Heart right ventricle (tissue), 16 donors: ENCODE measurements around the gene KRIT1. TPM values are rescaled to one million over a fixed set of nuclear protein-coding genes. Genes with fewer than 3 reads are reported as not detected.
"Not testable (repeated sequence)": the region's sequence is repeated elsewhere in the genome, so short reads cannot be mapped to it uniquely, and the experiment has no call there.

ENCODE experiments used
- ATAC-seq, 8 donors: fragments of 200-7000 bp; cut with Tn5 transposase; one replicate each; pipeline ENCODE4 v1.9.1; 2020; ENCODE audit warnings: mild to moderate bottlenecking in 8 of 8, moderate library complexity in 8 of 8, moderate number of reproducible peaks in 1 of 8
- DNase-seq, 2 donors: peaks; one replicate each; pipeline ENCODE4 v3.0.0-alpha.2; 2020
- H3K27ac ChIP-seq, 10 donors: fragments of 200-600 bp; sonication (generic) in 2 of 10; one replicate each; pipeline versions ENCODE4 v1.5.0 to v1.8.0; 2020 to 2022; ENCODE audit warnings: mild to moderate bottlenecking in 3 of 10
- H3K27me3 ChIP-seq, 7 donors: fragments of 200-600 bp; one replicate each; pipeline ENCODE4 v1.8.0; 2021 to 2022; ENCODE audit warnings: mild to moderate bottlenecking in 2 of 7
- H3K36me3 ChIP-seq, 9 donors: fragments of 200-600 bp; sonication (generic) in 1 of 9; one replicate each; pipeline versions ENCODE4 v1.5.0 to v1.8.0; 2020 to 2022; ENCODE audit warnings: mild to moderate bottlenecking in 2 of 9
- H3K4me1 ChIP-seq, 9 donors: fragments of 200-600 bp; sonication (generic) in 1 of 9; one replicate each; pipeline versions ENCODE4 v1.5.0 to v1.8.0; 2020 to 2022; ENCODE audit warnings: mild to moderate bottlenecking in 4 of 9
- H3K4me3 ChIP-seq, 10 donors: fragments of 200-600 bp; sonication (generic) in 2 of 10; one replicate each; pipeline versions ENCODE4 v1.5.0 to v1.8.0; 2020 to 2022; ENCODE audit warnings: mild to moderate bottlenecking in 7 of 10, moderate library complexity in 2 of 10
- H3K9me3 ChIP-seq, 11 donors: fragments of 200-600 bp in 10 of 11; sonication (generic) in 2 of 11; one replicate each; pipeline versions ENCODE4 v1.5.0 to v1.8.0; 2013 to 2022; ENCODE audit warnings: mild to moderate bottlenecking in 2 of 11, control low read depth in 1 of 11, moderate library complexity in 1 of 11
- CTCF ChIP-seq, 9 donors: fragments of 200-600 bp; sonication (generic) in 2 of 9; IDR thresholded peaks; one replicate each; pipeline versions ENCODE4 v1.5.0 to v1.8.0; 2021 to 2022; ENCODE audit warnings: antibody characterized with exemption in 9 of 9, mild to moderate bottlenecking in 5 of 9, moderate library complexity in 1 of 9
- WGBS, 2 donors: extraction: QIAGEN DNeasy Blood & Tissue Kit; methylation state at CpG; one replicate each; pipeline ENCODE4 v1.1.7; 2013; ENCODE audit warnings: inconsistent platforms in 1 of 2; 5-methylcytosine and 5-hydroxymethylcytosine counted together
- intact Hi-C, 10 donors: fragments of 100-400 bp; cut with DNase I; formaldehyde crosslinking; loops; one replicate each; pipeline versions ENCODE4 v1.11.1 to v1.14.2; 2022
- polyA plus RNA-seq, 2 donors: library from polyadenylated mRNA; stranded (reverse); fragments of 200-250 nt; gene quantifications; one replicate each; pipeline ENCODE4 v1.2.3, GENCODE V29; 2013
- total RNA-seq, 10 donors: library from RNA; stranded (reverse); fragmentation: NEBNext Ultra II Directional in 3 of 10; extraction: Animal tissue kit (Norgen Biotek cat#: 25700) in 3 of 10; gene quantifications; one replicate each; pipeline versions ENCODE4 v1.2.1 to v1.2.4, GENCODE V29; 2021 to 2023
- donor health status: Arrhythmogenic right ventricular cardiomyopathy.
- donor health status: ischemic (EF 13 %, LVEDD 7.1; RV severe dilation, severe dysfunction).
- donor health status: healthy with polysubstance abuse.
- donor health status: DM: no; HTN: yes; CAD: no.
- donor health status: DM: no; HTN: no; CAD: no.
- donor health status: ischemic (EF 25% LVEDD 6.9; RV normal size, moderate dysfunction).
- donor health status: ischemic (EF 25% LVEDD 5.7; RV mildly dilated, moderate dysfunction).
- donor health status: healthy.
- donor health status: DM: yes; HTN: yes; CAD: no.
- donor health status: Ischemic cardiomyopathy.
- donor health status: ischemic (EF 35%, LVEDD 5.7; RV mildly dilated, moderate dysfunction).
- donor health status: nonischemic (EF 11% LVEDD 7.7; RV severe dilation, severe dysfunction).
- donor health status: DM: yes; HTN: yes; CAD: no.
- donor health status: PGD.
- donor health status: ischemic (EF 29% LVEDD 5.4; RV normal size, mild dysfunction).
- donor health status: nonischemic (EF 23%, LVEDD 6.1; RV moderate dilation, normal function).

KRIT1 gene
- total and polyA plus RNA-seq, 12 donors: 12.0 to 40.8 (median 30.7) TPM

GRCh38 chr7:92259062-92259461 lies 13.3 kb upstream of the KRIT1 start:
- DNase-seq (no peak), ATAC-seq (peak in 4 of 8 donors; percentile 37 to 85 (median 78))
- Histone ChIP-seq H3K27me3 (no peaks in the 10 kb centered on the region), H3K4me3 (no peak overlapping the region), H3K36me3 (peaks cover 0 to 9% (median 0%) of the 10 kb centered on the region in 9 donors), H3K27ac (no peak overlapping the region), H3K4me1 (peaks cover 0 to 33% (median 0%) of the 10 kb centered on the region in 9 donors), H3K9me3 (peaks cover 0 to 13% (median 3%) of the 10 kb centered on the region in 11 donors)
- TF ChIP-seq CTCF (IDR thresholded peaks at IDR 0.05): no peak
- intact Hi-C loops: loop anchor here in 1 of 10 donors (5.0 kb wide), 1 partner anchor 33 kb away; no protein-coding TSS in a partner anchor
- WGBS, 2 donors: 49 to 68% methylated on average over 4 of the region's 4 CpGs

- no peaks in the 10 kb centered on the region for H3K9me3 ChIP-seq
- H3K36me3 ChIP-seq: no peaks in the 10 kb centered on the region
- H3K27ac ChIP-seq: no peak overlapping the region
- H3K27me3 ChIP-seq: no peaks in the 10 kb centered on the region
- ATAC-seq: peak in 5 of 8 donors; percentile 52 to 73 (median 66)
- H3K4me3 ChIP-seq: no peak overlapping the region
- DNase-seq: no peak
- peaks cover 0 to 59% (median 12%) of the 10 kb centered on the region in 9 donors for H3K4me1 ChIP-seq
- intact Hi-C loops: loop anchor here in 1 of 10 donors (5.0 kb wide), 1 partner anchor 37 kb away; no protein-coding TSS in a partner anchor
- 72 to 74% methylated on average over 4 of the region's 4 CpGs for WGBS, 2 donors
- TF ChIP-seq CTCF (IDR thresholded peaks at IDR 0.05): no peak
Observed at GRCh38 chr7:92255308-92255707, 9.6 kb upstream of the KRIT1 start.

GRCh38 chr7:92254800-92255199 lies 9.1 kb upstream of the KRIT1 start:
- not testable (repeated sequence) for H3K36me3 ChIP-seq, H3K4me3 ChIP-seq, DNase-seq, H3K27ac ChIP-seq, H3K27me3 ChIP-seq, H3K9me3 ChIP-seq, ATAC-seq
- intact Hi-C loops: loop anchor here in 1 of 10 donors (5.0 kb wide), 1 partner anchor 38 kb away; no protein-coding TSS in a partner anchor
- H3K4me1 ChIP-seq: peaks cover 0 to 55% (median 12%) of the 10 kb centered on the region in 9 donors
- WGBS, 2 donors: 84 to 100% methylated on average over 1 of the region's 1 CpG

- Histone ChIP-seq H3K4me3 (no peak overlapping the region), H3K27ac (no peak overlapping the region), H3K27me3 (no peaks in the 10 kb centered on the region), H3K36me3 (peaks cover 0 to 6% (median 0%) of the 10 kb centered on the region in 9 donors), H3K9me3 (no peaks in the 10 kb centered on the region), H3K4me1 (peaks cover 0 to 54% (median 16%) of the 10 kb centered on the region in 9 donors)
- no peak for TF ChIP-seq CTCF (IDR thresholded peaks at IDR 0.05)
- intact Hi-C loops: no loop called here
- 91 to 100% methylated on average over 1 of the region's 1 CpG for WGBS, 2 donors
- ATAC-seq (no peak), DNase-seq (no peak)
Observed at GRCh38 chr7:92253251-92253650, 7.5 kb upstream of the KRIT1 start.

- TF ChIP-seq CTCF (IDR thresholded peaks at IDR 0.05): no peak
- no peaks in the 10 kb centered on the region for H3K27me3 ChIP-seq
- peaks cover 0 to 64% (median 31%) of the 10 kb centered on the region in 9 donors for H3K4me1 ChIP-seq
- intact Hi-C loops: no loop called here
- no peak overlapping the region for H3K4me3 ChIP-seq
- peaks cover 0 to 6% (median 0%) of the 10 kb centered on the region in 9 donors for H3K36me3 ChIP-seq
- H3K27ac ChIP-seq: no peak overlapping the region
- ATAC-seq (no peak), DNase-seq (no peak)
- no peaks in the 10 kb centered on the region for H3K9me3 ChIP-seq
- 85% methylated on average over 1 of the region's 1 CpG for WGBS, 2 donors
Observed at GRCh38 chr7:92251181-92251580, 5.5 kb upstream of the KRIT1 start.
